HepG2 (cell line): ENCODE data around the gene NAV3.

Source experiments
- ARID4A ChIP-seq: sonication (generic); formaldehyde crosslinking; IDR thresholded peaks from 2 replicates; pipeline ENCODE4 v1.5.0; 2020; ENCODE audit warnings: mild to moderate bottlenecking, missing genetic modification reagents, borderline replicate concordance
- DZIP1 ChIP-seq: sonication (generic); formaldehyde crosslinking; IDR thresholded peaks from 2 replicates; pipeline ENCODE4 v1.5.0; 2020; ENCODE audit warnings: mild to moderate bottlenecking, missing genetic modification reagents
- ELF1 ChIP-seq: sonication (generic); formaldehyde crosslinking; IDR thresholded peaks from 2 replicates; pipeline ENCODE4 v1.4.0; 2020; ENCODE audit warnings: missing genetic modification reagents
- JDP2 ChIP-seq: sonication (generic); formaldehyde crosslinking; IDR thresholded peaks from 2 replicates; pipeline ENCODE4 v1.8.1; 2022; ENCODE audit warnings: missing genetic modification reagents, borderline replicate concordance
- REST ChIP-seq, 2 experiments: IDR thresholded peaks; 2 replicates each; pipeline ENCODE4 v1.6.1; 2011 to 2012; ENCODE audit warnings: low read length in 2 of 2, borderline replicate concordance in 1 of 2, low read depth in 1 of 2, mild to moderate bottlenecking in 1 of 2, moderate library complexity in 1 of 2
- SIN3A ChIP-seq: IDR thresholded peaks from 2 replicates; pipeline ENCODE4 v1.6.1; 2011; ENCODE audit warnings: low read depth, mild to moderate bottlenecking, control low read depth, low read length, borderline replicate concordance
- ZNF264 ChIP-seq: sonication (generic); formaldehyde crosslinking; IDR thresholded peaks from 2 replicates; pipeline ENCODE4 v1.4.0; 2020; ENCODE audit warnings: missing genetic modification reagents
- ZNF773 ChIP-seq: sonication (generic); formaldehyde crosslinking; IDR thresholded peaks from 2 replicates; pipeline ENCODE4 v1.4.0; 2020; ENCODE audit warnings: missing genetic modification reagents, borderline replicate concordance

- TF ChIP-seq JDP2 (CRISPR knock-in tag) (no peak), ZNF773 (CRISPR knock-in tag) (no peak), ZNF264 (no peak), ARID4A (no peak), ELF1 (CRISPR knock-in tag) (no peak), REST (IDR thresholded peaks at IDR 0.05; ENCODE audit: borderline replicate concordance in 1 of 2, low read depth in 1 of 2, low read length in 2 of 2) (no peak), DZIP1 (no peak), SIN3A (no peak)
Measured at GRCh38 chr12:77963576-77964178, 133.0 kb downstream of the NAV3 start.
